Right lobe of liver (tissue), 4 donors: ENCODE measurements around the gene LUZP2.

Experiments
- POLR2A ChIP-seq: fragments of 450-650 bp; IDR thresholded peaks from one replicate; pipeline ENCODE4 v1.6.1; 2017; ENCODE audit warnings: antibody characterized with exemption, mild to moderate bottlenecking
- TF ChIP-seq, protein P1 (sequence below), 4 donors: fragments of 200-600 bp in 3 of 4; fragments of 450-650 bp in 1 of 4; IDR thresholded peaks; one replicate each; pipeline versions ENCODE4 v1.5.1 to v1.8.0; 2016 to 2022; ENCODE audit warnings: antibody characterized with exemption in 4 of 4, mild to moderate bottlenecking in 2 of 4
- donor health status: DM: no; HTN: no; CAD: no.
- donor health status: DM: no; HTN: no; CAD: no.
- donor health status: DM: no; HTN: yes; CAD: no.

DNA sequence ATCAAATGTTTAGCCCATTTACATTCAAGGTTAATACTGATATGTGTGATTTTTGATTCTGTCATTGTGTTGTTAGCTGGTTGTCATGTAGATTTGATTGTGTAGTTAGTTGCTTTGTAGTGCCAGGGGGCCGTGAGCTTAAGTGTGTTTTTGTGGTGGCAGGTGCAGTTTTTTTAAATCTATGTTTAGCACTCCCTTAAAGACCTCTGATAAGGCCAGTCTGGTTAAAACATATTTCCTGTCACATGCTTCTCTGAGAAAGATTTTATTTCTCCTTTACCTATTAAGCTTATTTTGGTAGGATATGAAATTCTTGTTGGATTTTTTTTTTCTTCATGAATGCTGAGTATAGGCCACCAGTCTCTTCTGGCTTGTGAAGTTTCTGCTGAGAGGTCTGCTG is 540.6 kb downstream of the LUZP2 start:
- TF ChIP-seq POLR2A = no peak
- TF ChIP-seq, protein P1, sequence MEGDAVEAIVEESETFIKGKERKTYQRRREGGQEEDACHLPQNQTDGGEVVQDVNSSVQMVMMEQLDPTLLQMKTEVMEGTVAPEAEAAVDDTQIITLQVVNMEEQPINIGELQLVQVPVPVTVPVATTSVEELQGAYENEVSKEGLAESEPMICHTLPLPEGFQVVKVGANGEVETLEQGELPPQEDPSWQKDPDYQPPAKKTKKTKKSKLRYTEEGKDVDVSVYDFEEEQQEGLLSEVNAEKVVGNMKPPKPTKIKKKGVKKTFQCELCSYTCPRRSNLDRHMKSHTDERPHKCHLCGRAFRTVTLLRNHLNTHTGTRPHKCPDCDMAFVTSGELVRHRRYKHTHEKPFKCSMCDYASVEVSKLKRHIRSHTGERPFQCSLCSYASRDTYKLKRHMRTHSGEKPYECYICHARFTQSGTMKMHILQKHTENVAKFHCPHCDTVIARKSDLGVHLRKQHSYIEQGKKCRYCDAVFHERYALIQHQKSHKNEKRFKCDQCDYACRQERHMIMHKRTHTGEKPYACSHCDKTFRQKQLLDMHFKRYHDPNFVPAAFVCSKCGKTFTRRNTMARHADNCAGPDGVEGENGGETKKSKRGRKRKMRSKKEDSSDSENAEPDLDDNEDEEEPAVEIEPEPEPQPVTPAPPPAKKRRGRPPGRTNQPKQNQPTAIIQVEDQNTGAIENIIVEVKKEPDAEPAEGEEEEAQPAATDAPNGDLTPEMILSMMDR (IDR thresholded peaks at IDR 0.05) = no peak
